PC-9 (cell line): ENCODE results near the gene CD180. TPM values are rescaled to one million over a fixed set of nuclear protein-coding genes. Genes with fewer than 3 reads are reported as not detected.

Source experiments
- BruUV-seq: library from RNA; stranded (reverse); fragments of 400-500 nt; replicated peaks from 2 replicates; lab custom pipeline; 2021; lab: Mats Ljungman, UMichigan
- CTCF ChIA-PET: fragments of 300-600 bp; sonication (Branson Sonifier 250); formaldehyde crosslinking; loops from one replicate; lab custom pipeline; 2022; ENCODE audit warnings: antibody characterized with exemption; lab: Charles Lee
- POLR2A ChIA-PET: fragments of 300-600 bp; sonication (Branson Sonifier 250); formaldehyde crosslinking; loops from one replicate; lab custom pipeline; 2022; ENCODE audit warnings: antibody characterized with exemption; ENCODE audit not compliant: unreplicated experiment; lab: Charles Lee
- DNase-seq, 2 experiments: peaks; one replicate each; pipeline versions ENCODE4 v3.0.0 to v3.0.0-alpha.2; 2015 to 2022; ENCODE audit warnings: mixed read lengths in 1 of 2
- H2AFZ ChIP-seq: fragments of 200-600 bp; sonication (generic); 2 replicates; pipeline ENCODE4 v1.8.1; 2017; ENCODE audit warnings: antibody characterized with exemption
- H3F3A ChIP-seq: fragments of 200-600 bp; sonication (generic); 2 replicates; pipeline ENCODE4 v1.8.1; 2017; ENCODE audit warnings: antibody characterized with exemption, mild to moderate bottlenecking, low read depth; ENCODE audit not compliant: insufficient read depth
- H3K27ac ChIP-seq: fragments of 200-600 bp; sonication (generic); 2 replicates; pipeline ENCODE4 v1.6.1; 2016; ENCODE audit warnings: mixed run types
- H3K27me3 ChIP-seq: fragments of 200-600 bp; sonication (generic); 2 replicates; pipeline ENCODE4 v1.6.1; 2016; ENCODE audit warnings: low read depth, mixed run types; ENCODE audit not compliant: insufficient read depth
- H3K36me3 ChIP-seq: fragments of 200-600 bp; sonication (generic); 2 replicates; pipeline ENCODE4 v1.6.1; 2016; ENCODE audit warnings: low read depth, mixed run types
- H3K4me1 ChIP-seq: fragments of 200-600 bp; sonication (generic); replicated peaks from 2 replicates; pipeline ENCODE4 v1.6.1; 2016; ENCODE audit warnings: mixed run types; ENCODE audit not compliant: insufficient read depth
- H3K4me2 ChIP-seq: fragments of 200-600 bp; sonication (generic); 2 replicates; pipeline ENCODE4 v1.6.1; 2017; ENCODE audit warnings: mixed run types
- H3K4me3 ChIP-seq: fragments of 200-600 bp; sonication (generic); 2 replicates; pipeline ENCODE4 v1.6.1; 2016; ENCODE audit warnings: mixed run types
- H3K79me2 ChIP-seq: fragments of 200-600 bp; sonication (generic); 2 replicates; pipeline ENCODE4 v1.6.1; 2017; ENCODE audit warnings: low read depth, mixed run types
- H3K9me2 ChIP-seq: fragments of 200-600 bp; sonication (generic); 2 replicates; pipeline ENCODE4 v1.8.1; 2017; ENCODE audit warnings: mild to moderate bottlenecking; ENCODE audit not compliant: insufficient read depth
- H3K9me3 ChIP-seq: fragments of 200-600 bp; sonication (generic); 2 replicates; pipeline ENCODE4 v1.8.1; 2016; ENCODE audit warnings: low read depth; ENCODE audit not compliant: insufficient read depth
- H4K20me1 ChIP-seq: fragments of 200-600 bp; sonication (generic); 2 replicates; pipeline ENCODE4 v1.8.1; 2017; ENCODE audit not compliant: insufficient read depth
- CTCF ChIP-seq: fragments of 200-600 bp; sonication (generic); conservative IDR thresholded peaks from 2 replicates; pipeline ENCODE4 v1.6.1; 2017; ENCODE audit warnings: mixed run types, antibody characterized with exemption, mild to moderate bottlenecking, moderate library complexity
- EZH2 ChIP-seq: fragments of 200-600 bp; sonication (generic); IDR thresholded peaks from 2 replicates; pipeline ENCODE4 v1.8.0; 2017; ENCODE audit warnings: antibody characterized with exemption, low read depth
- intact Hi-C: fragments of 100-400 bp; cut with micrococcal nuclease; formaldehyde crosslinking; loops from one replicate; pipeline ENCODE4 v1.10.0; 2022; ENCODE audit not compliant: unreplicated experiment
- total RNA-seq: library from RNA; stranded (reverse); gene quantifications from 2 replicates; pipeline ENCODE4 v1.2.3, GENCODE V29; 2021

CD180 gene
- total RNA-seq, 1 experiment from 2014 or later = not detected

DNA sequence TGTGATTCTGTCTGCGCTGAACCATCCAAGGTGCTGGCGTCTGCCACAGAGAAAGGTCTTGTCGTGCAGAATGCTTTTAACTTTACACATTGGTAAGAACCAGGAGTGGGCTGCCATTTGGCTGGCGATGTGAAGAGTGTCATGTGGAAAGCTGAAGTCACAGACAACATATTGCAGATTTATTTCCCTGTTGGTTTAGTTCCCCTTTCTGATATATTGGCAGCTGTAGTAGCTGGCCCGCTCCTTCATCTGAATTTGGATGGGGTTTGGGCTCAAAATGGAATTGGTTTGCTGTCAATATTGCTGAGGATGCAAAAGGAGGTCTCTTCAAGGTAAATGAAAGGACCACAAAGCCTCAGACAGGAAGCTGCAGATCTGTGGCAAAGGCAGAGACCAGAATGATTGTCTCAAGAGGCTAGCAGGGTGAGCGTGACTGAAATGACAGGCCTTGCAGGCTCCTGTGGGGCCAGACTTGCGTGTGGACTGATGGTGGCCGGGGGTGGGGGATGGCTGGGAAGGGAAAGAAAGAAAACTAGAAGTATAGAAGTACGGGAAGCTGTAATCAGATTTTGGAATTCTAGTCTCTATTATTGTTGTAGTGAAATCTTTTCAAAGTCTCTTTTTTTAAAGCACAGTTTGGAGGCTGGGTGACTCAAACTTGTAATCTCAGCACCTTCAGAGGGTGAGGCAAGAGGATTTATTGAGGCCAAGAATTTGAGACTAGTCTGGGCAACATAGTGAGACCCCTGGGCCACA, 25.1 kb upstream of the CD180 start:
- H3K36me3 ChIP-seq = no peaks in the 10 kb centered on the region
- intact Hi-C loops = no loop called here
- POLR2A ChIA-PET = interaction anchor here (0.6 to 0.7 kb wide), 2 partner anchors 14 to 259 kb away, joined by 3 read pairs; no protein-coding TSS in a partner anchor
- H3K9me3 ChIP-seq = no peaks in the 10 kb centered on the region
- H2AFZ ChIP-seq = no peak overlapping the region
- H3K27me3 ChIP-seq = no peaks in the 10 kb centered on the region
- CTCF ChIA-PET = no interaction called here
- no peak overlapping the region for H3K27ac ChIP-seq
- no peaks in the 10 kb centered on the region for H3K4me1 ChIP-seq
- H3K79me2 ChIP-seq = no peaks in the 10 kb centered on the region
- no peaks in the 10 kb centered on the region for H3F3A ChIP-seq
- H3K9me2 ChIP-seq = no peaks in the 10 kb centered on the region; the same call in 1 of the 2 replicates
- no peak overlapping the region for H3K4me2 ChIP-seq
- no peak for TF ChIP-seq CTCF
- TF ChIP-seq EZH2 = no peak
- no TSS peak for BruUV-seq
- no peak for DNase-seq
- no peaks in the 10 kb centered on the region for H4K20me1 ChIP-seq
- H3K4me3 ChIP-seq = no peak overlapping the region

- no peak overlapping the region for H3K4me3 ChIP-seq
- H3K4me2 ChIP-seq = no peak overlapping the region
- H2AFZ ChIP-seq = no peak overlapping the region
- ChIA-PET CTCF (no interaction called here), POLR2A (no interaction called here)
- DNase-seq = no peak
- H3K9me2 ChIP-seq = no peaks in the 10 kb centered on the region; the same call in 1 of the 2 replicates
- no peaks in the 10 kb centered on the region for H3F3A ChIP-seq
- H3K27me3 ChIP-seq = no peaks in the 10 kb centered on the region
- H3K4me1 ChIP-seq = 0 out of 2 replicates have a peak, but pooled peaks cover 6% of the 10 kb centered on the region
- BruUV-seq = no TSS peak
- no peak overlapping the region for H3K27ac ChIP-seq
- H3K79me2 ChIP-seq = no peaks in the 10 kb centered on the region
- H3K9me3 ChIP-seq = no peaks in the 10 kb centered on the region
- H4K20me1 ChIP-seq = no peaks in the 10 kb centered on the region
- no peaks in the 10 kb centered on the region for H3K36me3 ChIP-seq
- TF ChIP-seq CTCF (no peak), EZH2 (no peak)
- intact Hi-C loops = no loop called here
Measured at GRCh38 chr5:67216564-67216963, 20.0 kb upstream of the CD180 start.

DNA sequence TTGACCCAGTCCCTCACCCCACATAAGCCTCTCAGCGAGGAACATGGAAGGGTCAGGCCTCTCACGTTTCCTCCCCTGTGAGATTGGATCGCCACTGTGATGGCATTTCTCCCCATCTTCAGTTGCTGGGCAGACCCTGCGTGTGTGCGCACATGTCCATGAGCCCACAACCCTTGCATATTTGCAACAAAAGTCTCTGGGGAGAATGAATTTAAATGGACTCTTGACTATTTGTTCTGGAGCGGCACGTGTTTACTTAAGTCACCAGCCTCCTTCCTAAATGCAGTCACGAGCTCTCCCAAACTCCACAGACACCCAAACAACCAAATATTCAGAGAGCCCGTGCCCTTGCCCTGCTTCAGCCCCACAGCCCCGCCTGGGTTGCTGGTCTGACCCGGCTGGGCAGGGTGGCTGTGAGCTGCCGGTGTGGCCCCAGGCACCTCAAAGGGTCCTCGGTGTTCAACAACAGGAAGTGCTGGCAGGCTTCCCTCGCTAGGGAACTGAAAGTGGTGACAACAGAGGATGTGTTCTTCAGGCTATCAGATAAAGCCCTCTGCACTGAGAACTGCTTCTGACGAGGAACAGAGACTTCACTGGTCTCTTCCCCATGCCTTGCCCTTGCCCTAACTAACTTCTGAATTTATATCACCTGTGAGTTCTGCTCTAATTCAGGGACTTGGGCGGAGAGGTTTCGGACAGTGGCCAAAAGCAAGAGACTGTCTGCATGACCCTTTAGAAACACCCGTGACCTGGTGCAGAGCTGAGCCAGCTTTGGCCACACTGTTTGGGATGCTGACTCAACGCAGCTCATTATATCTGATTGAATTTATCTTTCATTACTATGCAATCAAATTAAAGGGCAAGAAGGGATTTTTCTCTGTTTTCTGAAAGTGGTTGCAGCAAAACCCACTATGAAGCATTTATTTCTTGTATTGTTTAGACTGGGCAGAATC, 19.2 kb upstream of the CD180 start:
- Histone ChIP-seq H3K4me1 (0 out of 2 replicates have a peak, but pooled peaks cover 7% of the 10 kb centered on the region), H3K4me3 (no peak overlapping the region), H4K20me1 (no peaks in the 10 kb centered on the region), H3K9me2 (no peaks in the 10 kb centered on the region; the same call in 1 of the 2 replicates), H3K36me3 (no peaks in the 10 kb centered on the region), H3K9me3 (no peaks in the 10 kb centered on the region), H3K27me3 (no peaks in the 10 kb centered on the region), H3K79me2 (no peaks in the 10 kb centered on the region), H3K27ac (no peak overlapping the region), H3K4me2 (no peak overlapping the region), H2AFZ (no peak overlapping the region), H3F3A (no peaks in the 10 kb centered on the region)
- POLR2A ChIA-PET = interaction anchor here (0.6 kb wide), 1 partner anchor 364 kb away, joined by 3 read pairs; no protein-coding TSS in a partner anchor
- peak in 1 of 2 experiments; percentile 43 for DNase-seq
- BruUV-seq = no TSS peak
- CTCF ChIA-PET = no interaction called here
- TF ChIP-seq CTCF = no peak
- TF ChIP-seq EZH2 = no peak
- intact Hi-C loops = no loop called here
